Esophagus squamous epithelium (tissue), 5 donors: Measurements from ENCODE around the gene MED12. TPM values are rescaled to one million over a fixed set of nuclear protein-coding genes. Genes with fewer than 3 reads are reported as not detected.
A peak's percentile ranks its signal among the peaks of the same experiment; 100 is the strongest.

Experiments
- DNase-seq: peaks from one replicate; lab custom pipeline; 2025; lab: John Stamatoyannopoulos, UW
- H3K27ac ChIP-seq, 4 donors: fragments of 200-600 bp; sonication (generic); one replicate each; pipeline ENCODE4 v1.5.1; 2016 to 2019; ENCODE audit warnings: mild to moderate bottlenecking in 1 of 4
- H3K27me3 ChIP-seq, 4 donors: fragments of 200-600 bp; sonication (generic); 1 replicate in 3 of 4; 2 replicates in 1 of 4; pipeline versions ENCODE4 v1.5.1 to v1.6.0; 2017 to 2021; ENCODE audit warnings: antibody characterized with exemption in 1 of 4
- H3K36me3 ChIP-seq, 3 donors: fragments of 200-600 bp; sonication (generic); one replicate each; pipeline ENCODE4 v1.5.1; 2016 to 2019
- H3K4me1 ChIP-seq, 3 donors: fragments of 200-600 bp; sonication (generic); one replicate each; pipeline ENCODE4 v1.5.1; 2017 to 2019
- H3K4me3 ChIP-seq, 4 donors: fragments of 200-600 bp; sonication (generic); 1 replicate in 3 of 4; 2 replicates in 1 of 4; pipeline ENCODE4 v1.5.1; 2016 to 2019; ENCODE audit warnings: mild to moderate bottlenecking in 2 of 4, moderate library complexity in 1 of 4
- H3K9me3 ChIP-seq, 3 donors: fragments of 200-600 bp; sonication (generic); one replicate each; pipeline ENCODE4 v1.5.1; 2016 to 2019
- CTCF ChIP-seq, 6 experiments: fragments of 450-650 bp in 4 of 6; fragments of 200-600 bp in 2 of 6; sonication (generic) in 2 of 6; IDR thresholded peaks; one replicate each; pipeline ENCODE4 v1.5.1; 2016 to 2019; ENCODE audit warnings: antibody characterized with exemption in 6 of 6, mild to moderate bottlenecking in 4 of 6, moderate library complexity in 4 of 6
- POLR2A ChIP-seq, 4 donors: fragments of 450-650 bp; IDR thresholded peaks; one replicate each; pipeline ENCODE4 v1.6.1; 2017; ENCODE audit warnings: antibody characterized with exemption in 4 of 4, mild to moderate bottlenecking in 4 of 4, moderate library complexity in 3 of 4
- WGBS, 2 donors: methylation state at CpG; one replicate each; pipeline ENCODE4 v1.1.5; 2018; 5-methylcytosine and 5-hydroxymethylcytosine counted together
- intact Hi-C: fragments of 100-400 bp; cut with DNase I; formaldehyde crosslinking; loops from one replicate; pipeline ENCODE4 v1.15.0; 2022
- total RNA-seq, 4 donors: library from RNA; depleted of rRNA; stranded (reverse); fragments of >200 nt; gene quantifications; one replicate each; pipeline ENCODE4 v1.1.0, GENCODE V29; 2016
- donor health status: DM: yes; HTN: yes; CAD: no.

Gene MED12
- total RNA-seq, 4 donors from 2014 or later: 19.9 to 34.0 (median 24.3) TPM

GRCh38 chrX:71131510-71131909 lies 13.1 kb downstream of the MED12 start:
- H3K27me3 ChIP-seq: no peaks in the 10 kb centered on the region
- no peaks in the 10 kb centered on the region for H3K9me3 ChIP-seq
- TF ChIP-seq POLR2A (IDR thresholded peaks at IDR 0.05): no peak
- TF ChIP-seq CTCF (IDR thresholded peaks at IDR 0.05): no peak
- no peak for DNase-seq
- peaks cover 0 to 100% (median 0%) of the 10 kb centered on the region in 3 donors for H3K36me3 ChIP-seq
- no peak overlapping the region for H3K27ac ChIP-seq
- 85% methylated on average over 3 of the region's 4 CpGs; no CpG with 5 or more reads in 1 of the 2 donors for WGBS, 2 donors
- H3K4me3 ChIP-seq: no peak overlapping the region
- intact Hi-C loops: no loop called here
- H3K4me1 ChIP-seq: no peaks in the 10 kb centered on the region

- no peaks in the 10 kb centered on the region for H3K27me3 ChIP-seq
- DNase-seq: no peak
- TF ChIP-seq POLR2A (IDR thresholded peaks at IDR 0.05) (no peak), CTCF (IDR thresholded peaks at IDR 0.05) (no peak)
- H3K4me1 ChIP-seq: peaks cover 6 to 23% (median 9%) of the 10 kb centered on the region in 3 donors
- H3K36me3 ChIP-seq: peaks cover 3 to 78% (median 9%) of the 10 kb centered on the region in 3 donors
- H3K27ac ChIP-seq: no peak overlapping the region
- no peaks in the 10 kb centered on the region for H3K9me3 ChIP-seq
- WGBS, 2 donors: 47 to 60% methylated on average over 1 to 2 of the region's 6 CpGs
- intact Hi-C loops: no loop called here
- H3K4me3 ChIP-seq: no peak overlapping the region
Observed at GRCh38 chrX:71140440-71140839, 22.0 kb downstream of the MED12 start.

GRCh38 chrX:71143508-71143907 lies 25.1 kb downstream of the MED12 start:
- intact Hi-C loops: no loop called here
- Histone ChIP-seq H3K27ac (no peak overlapping the region), H3K4me1 (peaks cover 6 to 27% (median 12%) of the 10 kb centered on the region in 3 donors), H3K9me3 (no peaks in the 10 kb centered on the region), H3K36me3 (peaks cover 0 to 48% (median 0%) of the 10 kb centered on the region in 3 donors), H3K27me3 (no peaks in the 10 kb centered on the region), H3K4me3 (no peak overlapping the region)
- TF ChIP-seq POLR2A (IDR thresholded peaks at IDR 0.05) (no peak), CTCF (IDR thresholded peaks at IDR 0.05) (no peak)
- 9 to 59% methylated on average over 4 of the region's 6 CpGs for WGBS, 2 donors
- no peak for DNase-seq

GRCh38 chrX:71144651-71145050 lies 26.3 kb downstream of the MED12 start, which contains the start of gene NLGN3:
Gene NLGN3 (plus strand): TSS chrX:71144841. CDS start chrX:71147750, 2,909 bp downstream.
- TF ChIP-seq CTCF (IDR thresholded peaks at IDR 0.05) (no peak), POLR2A (IDR thresholded peaks at IDR 0.05) (no peak)
- peaks cover 0 to 36% (median 0%) of the 10 kb centered on the region in 3 donors for H3K36me3 ChIP-seq
- WGBS, 2 donors: 48% methylated on average over 14 of the region's 28 CpGs; no CpG with 5 or more reads in 1 of the 2 donors
- H3K4me1 ChIP-seq: peaks cover 6 to 27% (median 12%) of the 10 kb centered on the region in 3 donors
- intact Hi-C loops: no loop called here
- no peak within 1 kb of the TSS for H3K27ac ChIP-seq
- H3K4me3 ChIP-seq: peak within 1 kb of the TSS in 3 of 4 donors; percentile 16 to 54 (median 24)
- H3K27me3 ChIP-seq: no peaks in the 10 kb centered on the region
- no peak for DNase-seq
- H3K9me3 ChIP-seq: no peaks in the 10 kb centered on the region

- Histone ChIP-seq H3K36me3 (peaks cover 0 to 6% (median 0%) of the 10 kb centered on the region in 3 donors), H3K4me1 (peaks cover 6 to 27% (median 12%) of the 10 kb centered on the region in 3 donors), H3K4me3 (no peak overlapping the region), H3K27ac (no peak overlapping the region), H3K27me3 (no peaks in the 10 kb centered on the region), H3K9me3 (no peaks in the 10 kb centered on the region)
- intact Hi-C loops: no loop called here
- no peak for DNase-seq
- TF ChIP-seq CTCF (IDR thresholded peaks at IDR 0.05) (no peak), POLR2A (IDR thresholded peaks at IDR 0.05) (no peak)
- WGBS, 2 donors: 80 to 81% methylated on average over 2 to 15 of the region's 28 CpGs
Observed at GRCh38 chrX:71147496-71148277, 29.3 kb downstream of the MED12 start.
